Femur (tissue), 1 donor: Measurements from ENCODE around the gene PODXL2.
A peak's percentile ranks its signal among the peaks of the same experiment; 100 is the strongest.

Experiments used
- DNase-seq: peaks from one replicate; pipeline ENCODE4 v3.0.0-alpha.2; 2017

The PODXL2 gene

GRCh38 chr3:127710155-127710941, 81.4 kb downstream of the PODXL2 start:
- peak; percentile 5 for DNase-seq

DNA sequence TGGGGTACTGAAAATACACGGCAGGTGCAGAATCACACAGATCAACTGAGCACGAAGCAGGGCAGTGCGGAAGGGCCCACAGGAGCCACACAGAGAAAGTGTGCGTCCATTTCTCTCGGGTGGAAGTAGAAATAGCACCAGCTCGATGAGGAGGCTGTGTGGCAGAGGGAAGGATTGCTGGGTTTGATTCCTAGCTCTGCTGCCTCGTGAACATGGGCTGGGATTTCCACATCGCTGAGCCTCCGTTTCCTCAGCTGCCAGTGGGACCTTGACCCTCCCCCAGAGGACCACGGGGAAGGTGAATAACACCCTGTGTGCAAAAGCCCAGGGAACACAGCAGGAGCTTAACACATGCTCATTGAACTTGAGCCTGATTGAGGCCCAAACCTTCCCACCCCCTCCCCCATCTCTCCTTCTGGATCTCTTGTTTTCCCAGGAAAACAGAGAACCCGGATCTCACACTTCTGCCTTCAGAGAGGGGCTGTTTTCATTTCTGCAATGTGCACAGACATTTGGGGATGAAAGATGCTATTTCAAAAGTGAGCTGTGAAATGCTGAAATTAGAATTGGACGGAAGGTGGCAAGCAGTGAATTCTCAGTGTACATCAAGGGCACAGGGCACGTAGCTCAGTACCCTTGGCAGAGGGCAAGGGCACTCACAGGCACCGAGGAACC, 82.2 kb downstream of the PODXL2 start:
- DNase-seq = peak; percentile 4

DNA sequence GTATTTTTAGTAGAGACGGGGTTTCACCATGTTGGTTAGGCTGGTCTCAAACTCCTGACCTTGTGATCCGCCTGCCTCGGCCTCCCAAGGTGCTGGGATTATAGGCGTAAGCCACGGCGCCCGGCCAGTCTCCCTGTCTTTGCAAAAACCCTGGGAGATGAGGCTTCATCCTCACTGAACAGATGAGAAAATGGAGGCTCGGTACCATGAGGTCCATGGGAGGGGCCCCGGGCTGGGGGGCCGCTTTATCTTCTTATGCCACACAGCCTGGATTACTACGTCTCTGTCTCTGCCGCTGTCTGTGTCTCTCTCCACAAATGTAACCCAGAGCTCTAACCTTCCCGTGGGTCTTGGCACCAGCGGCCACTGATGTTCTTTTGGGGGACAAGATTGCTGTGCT, 82.9 kb downstream of the PODXL2 start:
- DNase-seq = no peak

GRCh38 chr3:127712461-127712860, 83.5 kb downstream of the PODXL2 start:
- peak; percentile 14 for DNase-seq

GRCh38 chr3:127712881-127713771, 84.1 kb downstream of the PODXL2 start:
- no peak for DNase-seq

DNA sequence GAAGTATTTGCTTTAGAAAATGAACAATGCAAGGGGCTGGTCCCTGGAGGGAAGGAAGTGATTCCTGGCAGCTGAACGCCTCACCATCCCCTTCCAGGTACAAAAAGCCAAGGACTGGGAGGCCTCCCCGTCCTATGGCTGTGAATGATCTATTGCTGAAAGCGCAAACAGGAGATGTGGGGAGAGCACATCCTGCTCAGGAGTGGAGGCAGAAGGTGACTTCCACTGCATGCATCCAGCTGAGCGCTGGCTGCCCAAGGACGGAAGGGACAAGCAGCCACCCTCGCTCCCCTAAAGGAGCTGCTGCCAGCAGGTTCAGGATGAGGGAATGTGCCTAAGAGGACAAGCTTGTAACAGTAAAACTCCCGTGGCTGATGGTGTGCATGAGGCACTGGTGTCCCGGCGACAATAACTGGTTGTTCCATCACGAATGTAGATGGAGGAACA, 85.2 kb downstream of the PODXL2 start:
- DNase-seq = no peak

- no peak for DNase-seq
These were observed 85.9 kb downstream of the PODXL2 start for GRCh38 chr3:127714866-127715265.

- DNase-seq = no peak
These were observed 86.5 kb downstream of the PODXL2 start for GRCh38 chr3:127715532-127715931.

DNA sequence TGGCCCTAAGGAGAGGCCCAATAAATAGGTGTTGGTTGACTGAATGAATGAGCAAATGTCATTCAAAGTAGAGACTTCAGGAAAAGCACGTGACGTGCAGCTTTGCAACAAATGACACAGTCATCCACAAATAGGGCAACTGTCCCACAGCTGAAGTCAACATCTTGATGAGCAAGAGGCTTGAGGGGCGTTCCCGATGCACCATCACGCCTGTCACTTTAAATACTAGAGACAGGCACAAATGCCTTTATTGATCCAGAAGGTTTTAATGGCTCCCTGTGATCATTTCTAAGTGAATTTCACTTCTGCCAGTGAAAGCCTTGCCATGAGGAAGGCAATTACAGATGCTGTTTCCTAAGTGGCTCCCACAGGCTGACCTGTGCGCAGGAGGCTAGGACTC, 87.4 kb downstream of the PODXL2 start:
- no peak for DNase-seq

DNA sequence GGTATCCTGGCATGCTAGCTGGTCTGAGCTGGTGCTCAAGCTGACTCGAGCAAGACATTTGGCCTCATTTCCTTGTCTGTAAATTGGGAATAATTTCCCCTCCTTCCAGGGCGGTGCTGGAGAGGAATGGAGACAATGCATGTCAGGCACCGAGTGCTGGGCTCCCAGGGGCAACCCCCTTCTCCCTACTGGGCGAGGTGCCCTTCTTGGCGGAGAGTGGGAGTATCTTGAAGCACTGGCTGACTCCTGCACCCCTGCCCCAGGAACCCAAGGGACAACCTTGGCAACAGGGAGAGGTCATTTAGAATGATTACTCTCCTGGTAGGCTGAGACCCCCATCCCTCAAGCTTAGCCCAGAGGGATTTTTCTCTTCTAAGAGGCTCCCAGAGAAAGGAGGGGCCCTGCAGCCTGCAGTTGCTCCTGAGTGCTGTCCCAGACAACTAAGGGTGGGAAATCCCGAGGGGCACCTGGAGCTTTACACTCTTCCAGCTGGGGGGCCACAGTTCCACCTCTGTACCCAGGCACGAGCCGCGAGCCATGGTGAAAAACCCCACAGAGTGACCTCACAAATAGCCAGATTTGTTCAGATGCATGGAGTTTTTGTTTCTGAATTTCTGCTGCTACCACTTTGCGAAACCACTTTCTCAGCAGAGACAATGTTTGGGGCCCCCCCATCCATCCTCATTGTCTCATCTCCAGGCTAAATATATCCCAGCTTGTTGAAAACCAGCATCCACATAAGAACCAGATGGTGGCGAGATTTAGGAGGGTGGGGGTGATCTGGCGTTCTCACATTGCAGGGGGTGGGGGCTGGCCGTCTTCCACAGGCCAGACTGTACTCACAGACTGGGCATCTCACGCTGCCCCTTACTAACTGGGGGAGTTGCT, 88.6 kb downstream of the PODXL2 start:
- no peak for DNase-seq

DNA sequence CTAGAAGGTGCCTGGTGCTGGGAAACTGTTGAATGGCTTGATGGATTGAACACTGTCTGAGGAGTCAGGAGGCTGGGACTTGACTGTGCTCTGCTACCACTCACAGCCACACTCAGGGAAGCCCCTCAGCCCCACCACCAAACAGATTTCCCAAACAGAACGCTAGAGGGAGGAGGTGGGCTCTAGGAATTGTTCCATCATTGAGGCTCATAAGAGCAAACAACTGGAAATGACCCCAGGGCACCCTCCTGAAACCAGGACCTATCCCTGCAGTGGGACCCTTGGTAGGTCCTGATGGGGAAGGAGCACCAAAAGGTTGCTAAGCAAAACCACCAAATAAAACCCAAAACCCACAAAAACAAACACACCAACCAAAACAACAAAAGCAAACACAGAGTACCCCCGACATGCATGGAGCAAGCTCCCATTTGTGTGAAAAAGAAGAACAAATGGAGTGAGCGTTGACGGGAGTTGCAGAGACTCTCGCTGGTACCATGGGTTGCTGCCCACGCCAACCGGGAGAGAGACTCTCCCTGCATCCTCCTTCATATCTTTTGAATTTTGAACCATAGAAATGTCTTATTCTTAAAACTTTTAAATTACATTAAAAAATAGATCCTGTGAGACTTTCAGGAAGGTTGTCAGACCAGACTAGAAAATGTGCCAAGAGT, 89.4 kb downstream of the PODXL2 start:
- no peak for DNase-seq

DNA sequence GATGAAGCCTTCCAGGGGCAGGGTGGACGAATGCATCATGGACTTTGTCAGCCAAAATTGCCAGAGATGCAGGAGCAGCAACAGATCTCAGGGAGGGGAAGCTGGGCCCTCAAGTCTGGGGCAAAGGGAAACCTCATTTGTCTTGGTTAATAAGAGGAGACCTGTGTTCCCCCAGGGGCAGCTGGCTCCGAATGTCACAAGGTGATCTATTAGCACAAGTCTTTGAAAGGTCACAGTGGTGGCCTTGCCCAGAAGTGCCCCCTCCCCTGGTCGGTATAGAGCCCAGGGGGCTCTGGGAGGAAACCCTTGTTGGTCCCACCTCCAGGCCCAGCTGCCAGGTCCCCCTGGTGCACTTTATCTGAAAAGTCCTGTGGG, 89.9 kb downstream of the PODXL2 start:
- DNase-seq = no peak

DNA sequence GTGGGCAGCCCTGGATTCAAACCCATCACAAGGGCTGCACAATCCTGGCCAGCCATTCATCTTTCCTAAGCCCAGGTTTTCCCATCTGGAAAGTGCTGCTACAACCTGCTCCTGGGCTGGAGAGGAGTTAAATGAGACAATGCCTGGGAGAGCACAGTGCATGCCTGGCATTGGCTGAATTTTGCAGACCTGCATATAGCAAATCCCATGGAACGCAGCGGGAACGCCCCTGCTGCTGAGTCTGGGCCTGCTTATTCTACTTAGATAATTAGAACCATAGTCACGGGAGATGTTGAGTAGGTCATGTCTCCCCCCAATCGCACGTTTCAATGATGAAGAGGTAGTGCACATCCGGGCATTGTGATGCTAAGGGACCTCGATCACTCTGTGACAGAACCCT, 90.4 kb downstream of the PODXL2 start:
- DNase-seq = no peak

- no peak for DNase-seq
These were observed 91.3 kb downstream of the PODXL2 start for GRCh38 chr3:127720161-127720823.

DNA sequence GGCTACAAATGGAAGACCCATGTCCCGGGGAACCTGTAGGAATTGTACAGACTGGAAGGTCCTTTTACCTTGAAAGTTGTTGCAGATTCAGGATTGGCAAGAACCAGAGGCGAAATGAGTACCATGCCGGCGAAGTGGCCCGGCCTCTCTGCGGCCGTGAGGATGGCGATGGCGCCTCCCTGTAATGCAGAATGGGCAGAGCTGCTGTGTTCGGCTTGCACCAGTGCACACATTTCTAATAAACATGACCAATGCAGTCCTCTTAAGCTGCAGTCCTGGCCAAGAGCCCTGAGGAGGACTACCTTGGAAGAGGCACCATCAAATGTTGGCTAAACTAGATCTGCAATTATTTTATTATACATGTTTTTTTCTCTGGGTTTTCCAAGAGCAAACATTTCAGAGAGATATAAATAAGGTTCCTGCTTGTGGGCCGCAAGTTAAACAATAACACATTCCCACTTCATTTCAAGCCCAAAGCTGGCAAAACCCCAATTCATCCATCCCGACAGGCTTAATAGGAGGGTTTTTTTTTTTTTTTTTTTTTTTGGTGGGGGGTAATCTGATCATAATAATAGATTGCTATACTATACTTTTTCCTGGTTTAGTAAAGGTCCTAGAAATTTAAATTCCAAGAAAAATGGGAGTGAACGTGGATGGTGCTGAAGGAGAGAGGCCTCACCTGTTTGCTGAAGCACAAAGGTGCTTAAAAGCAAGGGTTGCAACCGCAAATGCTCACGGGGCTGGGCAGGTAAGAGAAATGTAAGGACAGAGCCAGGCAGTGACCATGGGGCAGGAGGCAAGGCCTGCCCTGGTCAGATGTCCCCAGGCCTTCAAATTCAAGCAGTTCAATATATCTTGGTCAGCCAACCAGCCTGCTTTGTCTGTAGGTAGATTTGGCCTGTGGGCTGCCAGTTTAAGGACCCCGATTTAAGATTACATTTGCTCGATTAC, 92.3 kb downstream of the PODXL2 start:
- DNase-seq = no peak

DNA sequence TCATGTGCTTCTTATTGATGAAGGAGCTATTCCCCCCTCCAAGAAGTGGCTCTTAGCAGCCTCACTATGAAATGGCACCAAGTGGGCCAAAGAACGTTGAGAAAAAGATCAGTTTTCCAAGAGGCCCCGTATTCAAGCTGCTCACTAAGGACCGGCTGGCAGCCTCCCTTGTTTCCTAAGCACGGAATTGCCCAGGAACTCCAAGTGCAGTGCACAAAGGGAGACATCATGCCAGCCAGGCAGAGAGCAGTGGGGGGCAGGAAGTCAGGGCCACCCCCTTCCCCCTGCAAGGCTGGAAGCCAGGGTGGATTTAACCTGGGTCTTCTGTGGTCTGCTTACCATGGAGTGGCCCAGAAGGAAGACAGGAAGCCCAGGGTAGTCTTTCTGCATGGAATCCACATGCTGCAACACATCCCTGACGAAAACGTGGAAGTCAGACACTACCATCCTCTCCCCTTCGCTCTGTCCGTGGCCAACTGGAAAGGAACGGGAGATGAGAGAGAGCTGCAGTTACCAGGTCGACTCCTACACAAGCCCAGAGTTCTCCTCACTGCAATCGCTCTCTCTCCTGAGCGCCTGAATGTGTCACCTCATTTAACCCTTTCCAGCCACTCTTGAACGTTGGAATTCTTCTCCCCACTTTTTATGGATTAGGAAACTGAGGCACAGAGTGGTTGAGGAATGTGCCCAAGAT, 93.3 kb downstream of the PODXL2 start:
- DNase-seq = no peak
